Spleen (tissue), 7 donors: Measurements from ENCODE around the gene PPP4R3A.

Experiments
- CTCF ChIP-seq, 11 experiments: fragments of 200-600 bp in 7 of 11; fragments of 450-650 bp in 4 of 11; sonication (generic) in 4 of 11; IDR thresholded peaks in 8 of 11; conservative IDR thresholded peaks in 3 of 11; 1 replicate in 7 of 11; 2 replicates in 4 of 11; pipeline versions ENCODE4 v1.4.0 to v1.8.0; 2016 to 2021; ENCODE audit warnings: antibody characterized with exemption in 11 of 11, inconsistent platforms in 4 of 11, mild to moderate bottlenecking in 1 of 11
- POLR2A ChIP-seq, 3 donors: fragments of 450-650 bp; IDR thresholded peaks; one replicate each; pipeline ENCODE4 v1.5.1; 2017; ENCODE audit warnings: antibody characterized with exemption in 3 of 3, mild to moderate bottlenecking in 1 of 3
- donor health status: DM: no; HTN: no; CAD: no; lungs with moderate emphysema.
- donor health status: DM: no; HTN: no; CAD: no.
- donor health status: DM: no; HTN: no; CAD: no.

- TF ChIP-seq CTCF (IDR thresholded peaks at IDR 0.05 in 8 of 11, conservative IDR thresholded peaks at IDR 0.05 in 3 of 11) = no peak
- TF ChIP-seq POLR2A (IDR thresholded peaks at IDR 0.05) = no peak
Observed at GRCh38 chr14:91470216-91470615, 39.9 kb downstream of the PPP4R3A start.
